NCI-H2196 treated with DMSO at 0.1 percent for 48 hours (cell line): ENCODE data around the gene SPEN.

ENCODE experiments used
- DNase-seq: peaks from one replicate; lab custom pipeline; 2025; ENCODE audit not compliant: unreplicated experiment; lab: John Stamatoyannopoulos, UW

Gene SPEN

DNA sequence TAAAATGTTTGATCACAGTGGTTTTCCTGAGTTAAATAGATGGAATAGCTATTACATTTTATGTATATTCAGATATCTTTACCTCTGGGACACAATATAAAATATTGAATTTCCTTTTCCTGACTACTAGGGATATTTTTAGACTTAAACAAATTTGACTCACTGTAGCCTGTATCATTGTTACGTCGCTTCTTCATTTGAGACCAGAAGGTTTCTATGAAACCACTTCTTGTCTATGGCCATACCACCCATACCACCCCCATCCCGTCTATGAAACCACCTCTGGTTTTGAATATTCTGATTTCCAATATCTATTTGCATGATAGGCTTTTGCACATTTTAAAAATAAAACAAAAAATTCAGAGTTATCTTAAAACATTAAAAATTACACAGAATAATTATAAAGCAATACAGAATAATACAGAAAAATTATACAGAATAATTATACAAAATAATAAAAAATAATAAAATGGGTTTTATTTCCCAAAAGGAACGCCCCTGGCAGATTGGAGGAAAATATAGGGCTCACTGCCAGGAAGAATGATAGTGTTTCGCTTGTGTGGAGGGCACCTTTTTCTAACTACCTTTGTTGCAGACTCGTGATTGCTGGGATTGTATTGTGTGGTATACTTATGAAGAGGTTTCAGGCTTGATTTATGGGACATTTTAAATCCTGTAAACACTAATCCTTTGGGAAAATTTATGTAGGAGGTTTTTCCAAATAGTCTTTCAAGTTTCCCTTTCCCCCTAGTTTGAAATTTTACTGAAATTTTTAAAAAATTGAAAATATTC, 4.7 kb downstream of the SPEN start:
- no peak for DNase-seq

GRCh38 chr1:15852828-15853302, 5.4 kb downstream of the SPEN start:
- no peak for DNase-seq

- DNase-seq = no peak
Observed at GRCh38 chr1:15856888-15857287, 9.4 kb downstream of the SPEN start.

- no peak for DNase-seq
Observed at GRCh38 chr1:15858069-15858670, 10.7 kb downstream of the SPEN start.

DNA sequence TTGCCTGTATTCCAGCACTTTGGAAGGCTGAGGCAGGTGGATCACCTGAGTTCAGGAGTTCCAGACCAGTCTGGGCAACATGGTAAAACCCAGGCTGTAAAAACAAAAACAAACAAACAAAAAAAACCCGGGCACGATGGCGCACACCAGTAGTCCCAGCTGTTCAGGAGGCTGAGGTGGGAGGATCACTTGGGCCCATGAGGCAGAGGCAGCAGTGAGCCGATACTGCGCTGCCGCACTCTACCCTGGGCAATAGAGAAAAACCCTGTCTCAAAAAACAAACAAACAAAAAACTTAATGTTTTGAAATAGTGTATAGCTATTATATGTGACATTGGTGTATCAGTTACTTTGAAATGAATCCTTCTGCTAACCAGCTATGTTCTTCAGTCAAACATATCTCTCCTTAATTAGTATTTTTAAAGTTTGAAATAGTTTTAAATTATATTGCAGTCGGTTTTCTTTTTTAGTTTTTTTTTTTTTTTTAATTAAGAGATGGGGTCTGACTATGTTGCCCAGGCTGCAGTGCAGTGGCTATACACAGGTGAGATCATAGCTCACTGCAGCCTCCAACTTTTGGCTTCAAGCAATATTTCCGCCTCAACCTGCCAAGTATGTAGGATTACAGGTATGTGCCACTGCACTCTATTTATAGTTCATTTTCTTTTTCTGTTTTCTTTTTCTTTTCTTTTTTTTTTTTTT, 11.3 kb downstream of the SPEN start:
- no peak for DNase-seq

DNA sequence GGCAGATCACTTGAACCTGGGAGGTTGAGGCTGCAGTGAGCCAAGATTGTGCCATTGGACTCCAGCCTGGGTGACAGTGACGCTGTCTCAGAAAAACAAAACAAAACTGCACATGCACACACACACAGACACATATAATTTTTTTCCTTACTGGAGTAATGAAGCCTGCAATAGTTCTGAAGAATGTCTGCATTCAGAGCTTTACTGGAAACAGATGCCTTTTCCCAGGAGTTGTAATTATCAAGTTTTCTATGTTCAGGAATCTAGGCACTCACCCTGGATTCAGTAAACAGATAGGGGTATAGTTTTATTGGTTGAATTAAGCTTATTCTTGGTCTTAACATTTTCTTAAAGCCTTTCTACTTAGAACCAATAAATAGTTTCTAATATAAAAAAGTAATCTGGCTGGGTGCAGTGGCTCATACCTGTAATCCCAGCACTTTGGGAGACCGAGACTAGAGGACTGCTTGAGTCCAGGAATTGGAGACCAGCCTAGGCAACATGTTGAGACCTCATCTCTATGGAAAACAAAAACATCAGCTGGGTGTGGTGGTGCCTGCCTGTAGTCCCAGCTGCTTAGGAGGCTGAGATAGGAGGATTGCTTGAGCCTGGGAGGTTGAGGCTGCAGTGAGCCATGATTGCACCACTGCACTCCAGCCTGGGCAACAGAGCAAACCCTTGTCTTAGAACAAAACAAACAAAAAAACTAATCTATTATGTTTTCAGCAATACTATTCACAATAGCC, 15.8 kb downstream of the SPEN start:
- DNase-seq = no peak

GRCh38 chr1:15866721-15867201, 19.3 kb downstream of the SPEN start:
- DNase-seq = no peak

GRCh38 chr1:15867288-15867687, 19.8 kb downstream of the SPEN start:
- DNase-seq = no peak

DNA sequence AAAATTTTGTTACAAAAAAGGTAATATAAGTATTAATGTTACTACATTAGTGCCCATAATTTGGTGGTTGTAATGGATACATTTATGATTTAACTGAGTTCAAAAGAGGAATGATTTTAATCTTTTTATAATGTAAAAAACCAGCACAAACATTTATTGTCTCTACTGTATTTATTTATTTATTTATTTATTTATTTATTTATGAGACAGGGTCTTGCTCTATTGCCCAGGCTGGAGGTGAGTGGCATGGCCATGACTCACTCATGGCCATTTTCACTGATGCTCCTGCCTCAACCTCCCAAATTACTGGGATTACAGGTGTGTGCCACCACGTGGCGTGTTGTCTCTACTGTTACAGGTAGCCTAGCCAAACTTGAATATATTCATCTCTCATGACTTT, 21.9 kb downstream of the SPEN start:
- no peak for DNase-seq

GRCh38 chr1:15870421-15870820, 22.9 kb downstream of the SPEN start:
- DNase-seq = no peak

DNA sequence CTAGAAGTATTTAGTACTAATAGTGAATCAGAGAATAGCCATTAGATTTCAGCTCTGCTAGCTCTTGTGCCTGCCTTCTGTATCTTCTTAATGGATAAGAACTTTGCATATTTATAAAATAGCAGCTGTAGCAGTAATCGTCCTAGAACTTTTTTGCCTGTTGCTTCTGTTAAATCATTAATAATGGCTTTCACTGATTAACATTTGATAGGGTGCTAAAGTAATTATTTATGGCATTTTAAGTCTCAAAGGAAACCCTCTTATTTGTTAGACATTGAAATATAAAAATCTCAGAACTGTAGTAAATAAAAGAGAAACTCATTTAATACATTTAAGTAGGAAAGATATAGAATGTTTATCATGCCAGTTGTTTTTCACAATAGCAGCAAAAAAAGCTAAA, 27.0 kb downstream of the SPEN start:
- no peak for DNase-seq

GRCh38 chr1:15876357-15877055, 29.0 kb downstream of the SPEN start:
- DNase-seq = no peak

GRCh38 chr1:15881961-15882360, 34.5 kb downstream of the SPEN start:
- DNase-seq = no peak

- DNase-seq = no peak
Observed at GRCh38 chr1:15882665-15883064, 35.2 kb downstream of the SPEN start.

- no peak for DNase-seq
Observed at GRCh38 chr1:15883326-15883725, 35.8 kb downstream of the SPEN start.

GRCh38 chr1:15884477-15884876, 37.0 kb downstream of the SPEN start:
- no peak for DNase-seq

GRCh38 chr1:15885269-15885668, 37.8 kb downstream of the SPEN start:
- no peak for DNase-seq

DNA sequence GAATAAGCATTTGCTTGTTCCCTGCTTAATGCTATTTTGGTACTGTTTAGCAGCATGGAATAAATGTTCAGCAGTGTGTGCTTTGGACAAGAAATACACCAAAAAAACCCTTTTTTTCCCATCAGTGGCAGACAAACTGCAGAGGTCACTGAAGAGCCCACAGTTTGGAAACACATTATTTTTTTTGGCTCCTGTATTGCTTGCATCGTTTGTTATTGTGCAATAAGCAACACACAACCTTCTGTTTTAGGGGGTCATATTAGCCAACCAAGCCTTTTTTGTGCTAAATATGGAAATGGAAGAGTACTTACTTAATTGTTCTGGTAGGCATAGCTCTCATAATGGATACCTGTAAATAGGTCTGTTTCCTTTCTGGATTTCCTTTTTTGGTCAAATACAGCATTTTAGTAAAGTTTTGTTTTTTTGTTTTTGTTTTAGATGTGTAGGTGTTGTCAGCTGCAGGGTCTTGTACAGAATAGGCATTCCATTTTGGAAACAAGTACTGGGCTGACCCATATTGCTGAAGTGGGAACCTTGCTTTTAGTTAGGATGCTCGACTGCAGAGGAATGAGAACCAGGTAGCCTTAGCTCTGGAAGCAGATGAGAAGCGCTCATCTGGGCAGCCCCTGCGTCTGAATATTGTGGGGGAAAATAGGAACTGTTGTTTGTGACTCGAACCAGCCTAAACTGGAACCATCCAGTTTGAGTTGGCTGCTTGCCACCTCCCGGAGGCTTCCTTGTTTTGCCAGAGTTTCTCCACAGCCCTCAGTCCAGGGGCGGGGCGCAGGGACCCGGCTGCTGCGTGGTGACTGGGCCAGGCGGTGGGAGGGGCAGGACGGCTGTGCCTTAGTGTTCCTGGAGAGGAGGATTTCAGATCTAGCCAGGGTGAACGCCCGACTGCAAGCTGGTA, 38.4 kb downstream of the SPEN start:
- peak; percentile 84 for DNase-seq

DNA sequence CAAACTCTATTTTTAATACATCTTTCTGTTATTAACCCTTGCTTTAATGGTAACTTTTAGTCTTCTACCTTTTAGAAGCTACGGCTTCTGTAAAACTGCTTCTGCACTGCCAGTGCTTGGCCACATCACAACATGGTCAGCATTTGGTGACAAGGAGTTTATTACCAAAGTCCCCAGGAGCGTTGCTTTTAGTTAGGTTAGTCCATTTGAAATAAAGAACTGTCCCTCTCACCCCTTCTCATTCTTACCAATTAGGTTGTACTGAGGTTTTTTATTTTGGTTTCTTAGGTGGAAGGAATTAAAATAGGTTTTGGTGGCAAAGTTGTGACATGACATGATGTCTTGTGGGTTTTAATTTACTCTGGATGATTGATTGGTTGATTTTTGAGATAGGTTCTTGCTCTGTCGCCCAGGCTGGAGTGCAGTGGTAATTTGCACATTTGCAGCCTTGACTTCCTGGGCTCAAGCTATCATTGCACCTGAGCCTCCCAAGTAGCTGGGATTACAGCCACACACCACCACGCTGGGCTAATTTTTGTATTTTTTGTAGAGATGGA, 39.2 kb downstream of the SPEN start:
- no peak for DNase-seq
